Posterior cingulate gyrus (tissue), 11 donors: Measurements from ENCODE around the gene ZNF414.
"Not testable (repeated sequence)": the region's sequence is repeated elsewhere in the genome, so short reads cannot be mapped to it uniquely, and the experiment has no call there.

Experiments used
- DNase-seq, 10 donors: peaks; one replicate each; pipeline versions ENCODE4 v3.0.0 to v3.0.0-alpha.2; 2020 to 2021; ENCODE audit warnings: mixed read lengths in 3 of 10
- intact Hi-C: fragments of 100-400 bp; cut with DNase I; formaldehyde crosslinking; loops from one replicate; pipeline ENCODE4 v1.15.1; 2023

The ZNF414 gene

DNA sequence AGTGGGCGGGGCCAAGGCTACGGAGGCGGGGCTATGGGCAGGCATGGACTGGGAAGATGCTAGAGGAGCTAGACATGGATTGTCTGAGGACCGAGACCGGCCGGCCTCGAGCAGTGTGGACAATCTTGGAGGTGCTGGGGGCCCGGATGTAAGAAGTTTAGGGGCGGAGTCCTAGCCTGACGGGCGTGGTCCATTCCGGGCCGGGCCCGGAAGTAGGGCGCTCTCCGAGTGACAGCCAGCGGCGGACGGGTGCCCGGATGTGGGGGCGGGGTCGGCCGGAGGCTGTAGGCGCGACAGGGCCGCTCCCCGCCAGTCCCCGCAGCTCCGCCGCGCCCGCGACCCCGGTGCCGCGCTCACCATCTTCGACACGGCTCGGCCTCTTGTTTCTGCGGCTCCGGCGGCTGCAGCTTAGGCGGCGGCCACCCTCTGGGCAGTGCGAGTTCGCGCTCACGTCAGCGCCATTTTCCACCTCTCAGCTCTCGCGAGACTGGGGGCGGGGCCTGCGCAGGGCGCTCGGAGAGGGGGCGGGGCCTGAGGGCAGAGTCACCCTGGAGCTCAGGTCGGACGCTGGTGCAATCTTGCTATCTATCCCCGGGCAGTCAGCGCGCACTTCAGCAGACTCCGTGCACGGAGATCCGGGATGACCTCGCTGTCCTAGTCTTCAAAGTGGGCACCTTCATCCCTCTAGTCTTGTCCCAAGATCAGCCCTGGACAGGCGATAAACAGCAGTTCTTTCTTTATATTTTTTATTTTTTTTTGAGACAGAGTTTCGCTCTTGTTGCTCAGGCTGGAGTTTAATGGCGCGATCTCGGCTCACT is at the start of gene ZNF414:
ZNF414 (minus strand) TSS at position 481 of the 818 bp plus-strand sequence; CDS start at position 360, 121 bp downstream.
- peak; percentile 86 to 99 (median 94) for DNase-seq

GRCh38 chr19:8561075-8561764 is 47.3 kb upstream of the ZNF414 start:
- intact Hi-C loops: no loop called here
- no peak for DNase-seq

More for the DNA sequence above, at the start of gene ZNF414:
- intact Hi-C loops: loop anchor here (1.0 kb wide), 1 partner anchor 11 kb away; no protein-coding TSS in a partner anchor

DNA sequence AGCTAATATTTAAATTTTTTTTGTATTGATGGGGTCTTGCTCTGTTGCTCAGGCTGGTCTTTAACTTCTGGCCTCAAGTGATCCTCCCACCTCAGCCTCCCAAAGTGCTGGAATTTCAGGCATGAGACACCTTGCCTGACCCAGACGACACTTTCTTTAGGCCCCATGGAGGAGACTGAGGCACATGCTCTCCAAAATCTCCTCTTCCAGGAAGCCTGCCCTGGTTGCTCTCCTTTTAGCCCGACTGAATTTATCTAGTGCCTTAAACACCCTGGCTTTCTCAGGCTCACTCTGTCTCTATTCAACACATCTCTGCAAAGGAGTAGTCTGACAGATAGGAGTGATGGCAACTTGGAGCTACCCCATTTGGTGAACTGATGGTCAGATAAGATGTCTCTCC is 44.4 kb upstream of the ZNF414 start:
- DNase-seq: no peak
- intact Hi-C loops: no loop called here

GRCh38 chr19:8557642-8558238 is 43.8 kb upstream of the ZNF414 start:
- DNase-seq: no peak
- intact Hi-C loops: no loop called here

GRCh38 chr19:8553729-8554128 is 39.8 kb upstream of the ZNF414 start:
- DNase-seq, intact Hi-C loops: not testable (repeated sequence)

- no peak for DNase-seq
These were observed 38.8 kb upstream of the ZNF414 start for GRCh38 chr19:8552810-8553209.

GRCh38 chr19:8550070-8550469 is 36.1 kb upstream of the ZNF414 start:
- DNase-seq: no peak
- intact Hi-C loops: no loop called here

More at GRCh38 chr19:8552810-8553209, 38.8 kb upstream of the ZNF414 start:
- intact Hi-C loops: no loop called here

DNA sequence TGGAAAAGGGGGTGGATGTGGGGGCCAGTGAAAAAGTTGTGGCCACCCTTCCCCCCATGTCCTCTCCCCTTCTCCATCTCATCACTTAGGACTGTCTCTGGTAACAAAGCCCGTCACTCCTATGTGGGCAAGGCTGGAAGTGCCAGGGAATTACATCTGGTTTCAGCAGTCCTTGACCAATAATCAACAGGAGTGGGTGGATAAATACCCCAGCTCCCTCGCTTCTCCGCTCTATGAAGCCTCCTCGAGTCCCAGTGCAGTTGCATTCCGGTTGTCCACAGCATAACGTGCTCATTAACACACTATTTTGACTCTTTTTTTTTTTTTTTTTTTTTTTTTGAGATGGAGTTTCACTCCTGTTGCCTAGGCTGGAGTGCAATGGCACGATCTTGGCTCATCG is 31.8 kb upstream of the ZNF414 start:
- intact Hi-C loops: no loop called here
- DNase-seq: no peak

- peak in 1 of 10 donors; percentile 79 for DNase-seq
- intact Hi-C loops: no loop called here
These were observed 30.2 kb upstream of the ZNF414 start for GRCh38 chr19:8544168-8544567.

GRCh38 chr19:8539621-8540149 is 25.7 kb upstream of the ZNF414 start:
- no peak for DNase-seq
- intact Hi-C loops: no loop called here

GRCh38 chr19:8537099-8537498 is 23.1 kb upstream of the ZNF414 start:
- intact Hi-C loops: no loop called here
- no peak for DNase-seq

DNA sequence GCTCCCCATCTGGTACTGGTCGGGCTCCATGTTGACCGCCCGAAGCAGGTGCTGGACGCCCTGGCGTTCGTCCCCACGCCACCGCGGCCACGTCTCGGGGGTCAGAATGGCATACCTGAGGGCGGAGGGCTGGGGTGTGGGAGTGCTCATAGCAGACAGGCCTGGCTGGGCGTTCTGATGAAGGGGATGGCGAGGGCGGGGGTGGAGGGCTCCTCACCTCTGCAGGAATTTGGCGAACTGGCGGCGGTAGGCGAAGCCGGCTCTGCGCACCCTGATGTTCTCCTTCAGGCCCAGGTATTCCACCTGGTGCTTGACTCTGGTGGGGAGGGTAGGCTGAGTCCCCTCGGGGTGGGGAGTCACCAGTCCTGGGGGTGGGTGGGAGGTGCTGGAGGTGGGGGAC is 22.3 kb upstream of the ZNF414 start:
- intact Hi-C loops: no loop called here
- no peak for DNase-seq

DNA sequence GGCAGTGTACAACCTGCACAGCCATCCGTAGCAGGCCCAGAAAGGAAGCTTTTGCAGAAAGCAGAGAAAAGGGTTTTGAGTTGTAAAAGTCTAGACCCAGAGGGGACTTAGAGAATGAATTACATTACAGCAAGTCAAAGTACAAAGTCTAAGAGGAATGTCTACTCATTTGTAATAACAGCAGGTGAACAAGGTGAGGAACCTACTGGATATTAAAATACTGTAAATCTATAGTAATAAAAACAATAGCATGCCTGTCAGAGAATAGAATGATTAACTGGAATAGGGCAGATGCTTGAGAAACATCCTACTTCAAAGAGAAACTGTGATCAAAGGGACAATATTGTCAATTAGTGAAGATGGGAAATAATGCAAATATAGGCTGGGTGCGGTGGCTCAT is 18.3 kb upstream of the ZNF414 start:
- intact Hi-C loops: no loop called here
- DNase-seq: no peak

DNA sequence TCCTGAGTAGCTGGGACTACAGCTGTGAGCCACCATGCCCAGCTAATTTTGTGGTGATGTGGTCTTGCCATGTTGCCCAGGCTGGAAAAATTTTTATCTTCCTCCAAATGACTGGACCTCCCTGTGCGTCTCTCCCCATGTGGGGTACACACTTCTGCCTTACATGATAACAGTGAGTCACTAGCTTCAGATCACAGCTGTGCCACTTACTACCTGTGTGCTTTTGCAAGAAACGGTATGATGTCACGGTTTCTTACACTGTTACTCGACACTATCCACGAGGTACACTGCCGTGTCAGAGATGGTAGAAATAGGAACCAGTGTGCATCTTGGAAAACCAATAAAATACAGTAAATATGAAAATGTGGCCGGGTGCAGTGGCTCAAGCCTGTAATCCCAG is 17.5 kb upstream of the ZNF414 start:
- intact Hi-C loops: no loop called here

GRCh38 chr19:8530061-8530679 is 16.2 kb upstream of the ZNF414 start:
- no peak for DNase-seq
- intact Hi-C loops: no loop called here

More for the DNA sequence above, 17.5 kb upstream of the ZNF414 start:
- DNase-seq: no peak

DNA sequence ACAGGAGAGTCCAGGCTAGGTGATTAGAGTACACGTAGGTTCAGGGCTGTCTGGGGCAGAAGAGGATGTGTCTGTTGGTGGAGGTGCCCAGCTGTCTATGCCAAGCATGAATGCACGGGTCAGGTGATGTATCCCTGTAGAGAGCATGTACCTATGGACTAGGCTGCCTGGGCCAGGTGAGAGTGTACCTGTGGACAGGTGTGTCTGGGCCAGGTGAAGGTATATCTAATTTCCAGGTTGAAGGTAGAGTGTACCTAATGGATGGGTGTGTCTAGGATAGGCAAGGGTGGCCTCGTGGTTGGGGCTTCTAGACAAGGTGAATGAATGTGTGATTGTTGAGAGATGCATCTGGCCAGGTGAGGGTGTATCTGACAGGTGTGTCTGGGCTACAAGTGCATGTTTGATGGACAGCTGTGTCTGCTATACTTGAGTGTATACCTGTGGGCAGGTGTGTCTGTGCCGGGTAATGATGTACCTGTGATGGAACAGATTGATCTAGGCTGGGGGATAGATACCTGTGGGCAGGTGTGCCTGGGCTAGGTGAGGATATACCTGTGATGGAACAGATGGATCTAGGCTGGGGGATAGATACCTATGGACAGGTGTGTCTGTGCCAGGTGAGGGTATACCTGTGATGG is 15.5 kb upstream of the ZNF414 start:
- intact Hi-C loops: no loop called here
- no peak for DNase-seq

DNA sequence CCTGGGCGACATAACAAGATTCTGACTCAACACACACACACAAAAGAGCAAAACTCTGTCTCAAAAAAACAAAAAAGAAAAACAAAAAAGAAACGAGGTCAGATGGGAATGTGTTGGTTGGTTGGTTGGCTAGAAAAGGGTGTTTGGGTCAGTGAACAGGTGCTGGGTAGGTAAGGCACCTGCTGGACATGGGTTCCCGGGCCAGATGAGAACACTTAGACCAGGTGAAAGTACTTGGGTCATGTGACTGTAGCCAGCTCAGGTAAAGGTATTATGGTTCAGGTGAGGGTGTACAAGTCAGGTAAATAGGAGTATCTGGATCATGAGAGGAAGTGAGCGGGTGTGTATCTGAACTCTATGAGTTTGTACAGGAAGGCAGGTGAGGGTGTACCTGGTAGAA is 14.5 kb upstream of the ZNF414 start:
- intact Hi-C loops: no loop called here
- no peak for DNase-seq

DNA sequence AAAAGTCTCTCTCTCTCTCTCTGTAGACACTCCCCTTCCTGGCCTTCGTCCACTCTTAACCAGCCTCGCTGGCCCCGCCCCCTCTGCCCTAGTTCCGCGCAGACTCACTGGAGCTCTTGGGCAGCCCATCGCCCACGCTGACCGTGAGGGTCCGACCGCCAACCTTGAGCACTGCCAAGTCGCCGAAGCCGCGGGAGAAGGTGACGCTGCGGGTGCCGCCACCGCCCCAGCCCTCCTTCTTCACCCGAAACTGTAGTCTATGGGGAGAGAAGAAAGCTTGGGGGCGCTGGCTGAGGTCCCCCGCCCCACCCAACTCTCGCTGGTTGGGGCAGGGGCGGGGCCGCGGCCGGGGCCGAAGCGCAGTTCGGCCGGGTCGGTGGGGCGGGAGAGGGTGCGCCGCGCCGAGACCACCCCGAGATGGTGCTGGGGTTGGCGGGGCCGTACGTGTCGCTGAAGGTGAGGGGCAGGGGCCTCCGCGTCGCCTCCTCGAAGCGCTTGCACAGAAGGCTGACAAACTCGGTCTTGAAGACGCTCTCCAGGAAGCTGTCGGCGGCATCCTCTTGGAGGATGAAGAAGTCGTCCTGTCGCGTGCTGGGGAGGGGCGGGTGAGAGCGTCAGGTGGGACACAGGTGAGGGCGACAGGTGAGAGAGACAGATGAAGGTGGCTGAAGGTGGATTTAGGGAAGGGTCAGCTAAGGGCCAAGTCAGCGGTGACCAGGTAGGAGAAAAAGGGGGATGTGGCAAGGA is 12.6 kb upstream of the ZNF414 start:
- intact Hi-C loops: no loop called here
- peak; percentile 73 to 98 (median 87) for DNase-seq

DNA sequence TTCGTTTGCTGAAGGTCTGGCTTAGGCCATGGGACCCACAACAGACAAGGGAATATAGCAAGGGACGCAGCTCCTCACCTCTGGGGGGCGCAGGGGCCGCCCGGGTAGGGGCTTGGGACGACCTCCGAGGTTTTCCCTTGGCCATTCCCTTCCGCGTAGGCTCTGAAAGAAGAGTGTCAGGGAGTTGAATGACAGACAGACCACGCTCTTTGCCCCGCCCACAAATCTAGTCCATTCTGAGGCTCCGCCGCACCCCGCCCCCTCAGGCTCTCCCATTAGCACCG is 11.4 kb upstream of the ZNF414 start:
- intact Hi-C loops: loop anchor here (1.0 kb wide), 1 partner anchor 11 kb away; the partner anchor contains the start of gene ZNF414
- no peak for DNase-seq

DNA sequence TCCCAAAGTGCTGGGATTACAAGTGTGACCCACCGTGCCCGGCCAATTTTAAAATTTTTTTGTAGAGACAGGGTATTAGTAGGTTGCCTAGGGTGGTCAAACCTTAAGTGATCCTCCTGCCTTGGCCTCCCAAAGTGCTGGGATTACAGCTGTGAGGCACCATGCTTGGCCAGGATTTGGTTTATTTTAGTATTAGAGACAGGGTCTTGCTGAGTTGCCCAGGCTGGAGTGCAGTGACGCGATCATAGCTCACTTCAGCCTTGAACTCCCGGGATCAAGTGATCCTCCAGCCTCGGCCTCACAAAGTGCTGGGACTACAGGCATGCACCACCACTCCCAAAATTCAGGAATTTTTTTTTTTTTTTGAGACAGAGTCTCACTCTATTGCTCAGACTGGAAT is 5.4 kb upstream of the ZNF414 start:
- DNase-seq: no peak
- intact Hi-C loops: no loop called here
